Activated effector memory CD4-positive, alpha-beta T cell treated with anti-CD3 and anti-CD28 coated beads, Interleukin-2, amount 50 U/mL, for 16 hours (primary cell): Measurements from ENCODE around the gene ASPDH.

Experiments
- DNase-seq: peaks from one replicate; pipeline ENCODE4 v3.0.0-alpha.2; 2020

The ASPDH gene

DNA sequence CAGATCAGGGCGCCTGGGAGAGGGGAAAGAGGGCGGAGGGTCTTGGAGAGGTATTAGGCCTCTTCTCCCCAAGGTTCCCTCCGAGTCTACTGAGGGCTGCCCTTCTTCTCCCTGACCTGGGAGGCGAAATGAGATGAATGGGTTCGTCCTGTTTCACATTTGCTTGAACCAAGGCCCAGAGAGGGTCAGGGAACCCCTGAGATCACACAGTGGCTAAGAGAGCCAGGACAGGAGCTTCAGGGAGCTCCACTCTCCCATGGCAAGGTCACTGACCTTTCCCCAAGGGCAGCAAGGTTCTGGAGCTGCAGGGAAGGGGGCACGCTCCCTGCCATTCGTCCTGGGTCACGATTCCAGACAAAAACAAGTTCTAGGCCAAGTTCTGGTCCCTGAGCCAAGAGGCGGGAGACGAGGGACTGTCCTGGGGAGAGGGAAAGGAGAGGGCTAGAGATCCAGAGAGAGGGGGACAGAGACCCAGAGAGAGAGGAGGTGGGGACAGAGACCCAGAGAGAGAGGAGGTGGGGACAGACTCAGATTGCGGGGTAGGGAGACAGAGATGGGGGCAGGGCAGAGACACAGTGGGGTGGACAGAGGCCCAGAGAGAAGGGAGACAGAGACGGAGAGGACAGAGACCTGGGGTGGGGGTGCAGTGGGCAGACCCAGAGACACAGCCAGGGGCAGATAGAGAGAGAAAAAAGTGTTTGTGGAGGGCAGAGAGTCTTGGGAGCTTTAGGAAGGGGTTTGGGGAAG, 541 bp downstream of the ASPDH start:
- peak; percentile 50 for DNase-seq

DNA sequence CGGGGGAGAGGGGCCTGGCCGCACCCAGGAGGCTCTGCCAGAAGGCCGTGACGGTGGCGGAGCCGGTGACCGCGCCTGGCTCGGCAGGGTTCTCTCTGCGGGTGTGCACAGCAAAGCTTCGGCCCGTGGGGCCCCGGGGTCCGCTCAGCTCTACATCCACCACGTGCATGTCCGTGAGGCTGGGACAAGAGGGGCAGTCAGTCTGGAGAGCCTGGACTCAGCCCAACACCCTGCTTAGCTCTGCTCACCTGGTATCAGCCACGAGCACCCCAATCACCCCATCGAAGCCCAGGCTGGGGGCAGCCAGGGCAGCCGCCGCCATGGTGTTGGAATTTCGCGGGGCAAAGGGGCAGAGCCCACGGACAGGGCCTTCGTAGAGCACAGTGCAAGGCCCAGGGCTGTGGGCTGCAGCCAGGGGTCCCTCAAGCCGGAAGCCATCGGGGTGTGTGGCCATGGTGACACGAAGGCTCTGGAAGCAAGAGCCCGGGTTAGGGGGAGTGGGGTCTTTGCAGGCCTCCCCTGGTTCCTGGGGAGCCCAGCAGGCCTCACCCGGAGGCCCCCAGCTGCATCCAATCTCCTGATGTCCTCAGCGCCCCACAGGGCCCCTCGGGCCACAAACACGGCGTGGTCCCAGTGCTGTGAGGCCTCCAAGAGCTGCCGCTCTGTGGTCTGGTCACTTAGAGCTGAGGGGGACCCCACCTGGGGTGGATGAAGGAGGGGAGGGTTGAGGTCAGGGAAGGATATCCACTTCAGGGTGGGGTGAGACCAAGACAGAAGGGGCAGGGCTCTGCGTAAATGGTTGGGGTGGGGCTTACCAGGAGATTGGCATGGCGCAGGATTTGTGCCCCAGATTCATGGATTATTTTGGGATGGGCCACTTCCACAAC, 1.4 kb downstream of the ASPDH start:
- DNase-seq: peak; percentile 62

DNA sequence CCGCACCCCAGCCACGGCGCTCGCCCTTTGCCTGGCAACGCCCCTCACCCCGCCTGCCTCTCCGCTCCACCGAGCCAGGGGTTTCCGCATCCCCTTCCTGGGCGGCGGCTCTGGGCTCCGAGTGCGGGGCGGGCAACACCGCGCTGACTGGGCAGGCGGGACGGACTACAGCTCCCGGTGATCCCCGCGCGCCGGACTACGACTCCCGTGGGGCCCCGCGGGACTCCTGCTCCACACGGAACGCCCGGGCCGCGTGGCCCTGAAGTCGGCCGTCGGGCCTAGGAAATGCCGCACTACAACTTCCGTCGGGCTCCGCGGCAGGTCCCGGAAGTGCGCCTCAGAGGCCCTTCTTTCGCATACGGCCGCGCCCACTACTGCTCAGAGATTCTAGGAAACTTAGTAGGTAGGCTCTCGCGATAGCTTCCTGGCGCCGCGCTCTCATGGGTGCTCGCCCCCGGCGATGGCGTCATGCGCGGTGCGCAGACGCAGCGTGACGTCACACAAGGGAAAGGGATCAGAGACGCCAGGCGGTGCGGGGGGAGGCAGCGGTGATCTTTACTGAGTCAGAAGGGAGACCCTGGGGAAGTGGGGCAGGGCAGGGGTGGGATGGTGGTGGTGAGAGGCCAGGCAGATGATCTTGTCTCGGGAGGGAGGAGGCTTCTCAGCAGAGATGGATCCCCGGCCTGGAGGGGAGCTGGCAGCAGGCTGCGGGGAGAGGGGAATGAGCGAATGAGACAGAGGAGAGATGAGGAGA, 2.5 kb downstream of the ASPDH start, which contains the start of gene JOSD2:
TSS of gene JOSD2 (minus strand) at position 123 of the 754 bp plus-strand sequence. CDS start 760 bp downstream, outside the sequence.
- DNase-seq: peak; percentile 99

DNA sequence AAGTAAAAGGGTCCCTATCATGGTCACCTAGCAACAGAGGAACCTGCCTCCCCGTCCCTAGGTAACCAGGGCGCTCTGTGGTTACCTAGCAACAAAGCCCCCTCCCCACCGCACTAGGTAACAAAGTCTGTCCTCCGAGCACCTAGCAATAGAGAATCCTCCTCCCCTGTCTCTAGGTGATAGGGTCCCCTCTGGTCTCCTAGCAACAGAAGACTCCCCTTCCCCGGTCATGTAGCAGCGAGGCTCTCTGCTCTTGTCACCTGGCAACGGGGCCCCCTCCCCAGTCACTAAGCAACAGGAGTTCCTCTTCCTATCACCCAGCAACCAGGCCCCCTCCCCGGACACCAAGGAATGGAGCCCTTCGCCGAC, 3.0 kb downstream of the ASPDH start:
- DNase-seq: no peak

DNA sequence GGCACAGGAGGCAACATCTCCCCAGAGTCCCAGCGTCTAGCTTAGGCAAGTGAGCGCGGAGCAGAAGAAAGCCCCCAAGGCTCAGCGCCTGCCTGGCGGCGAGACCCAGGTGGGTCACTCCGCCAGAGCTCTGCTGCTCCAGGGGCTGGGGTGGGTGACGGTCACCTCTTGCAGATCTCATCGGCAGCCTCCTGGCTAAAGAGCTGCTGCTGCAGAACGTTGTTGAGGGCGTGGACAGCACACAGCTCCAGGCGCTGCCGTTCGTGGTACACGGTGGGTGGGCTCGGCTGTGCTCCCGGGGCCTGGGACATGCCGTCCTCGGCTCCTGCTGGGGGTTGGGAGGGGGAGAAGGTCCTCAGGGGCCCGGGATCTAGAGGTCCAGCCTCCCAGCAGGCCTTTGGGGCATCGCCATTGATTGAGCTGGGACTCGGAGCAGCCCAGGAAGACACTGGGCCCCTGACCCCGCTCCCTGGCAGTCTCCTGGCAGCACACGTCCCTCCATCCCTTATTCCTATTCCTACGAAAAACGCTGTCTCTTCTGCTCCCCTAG, 3.5 kb downstream of the ASPDH start:
- peak; percentile 62 for DNase-seq

DNA sequence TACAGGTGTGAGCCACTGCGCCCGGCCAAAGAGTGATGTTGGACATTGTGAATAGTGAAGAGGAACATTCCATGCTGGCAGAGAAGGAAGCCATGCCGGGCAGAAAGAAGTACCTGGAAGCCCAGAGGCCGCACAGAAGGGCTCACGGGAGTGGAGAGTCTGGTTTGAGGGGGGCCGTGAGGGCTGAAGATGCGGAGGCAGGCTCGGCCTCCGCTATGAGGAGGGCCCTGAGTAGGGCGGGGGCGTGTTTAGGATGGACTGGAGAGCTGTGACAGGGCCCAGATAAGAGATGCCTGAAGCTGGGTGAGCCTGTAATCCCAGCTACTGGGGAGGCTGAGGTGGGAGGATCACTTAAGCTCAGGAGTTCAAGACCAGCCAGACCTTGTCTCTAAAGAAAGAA, 4.3 kb downstream of the ASPDH start:
- DNase-seq: peak; percentile 54

DNA sequence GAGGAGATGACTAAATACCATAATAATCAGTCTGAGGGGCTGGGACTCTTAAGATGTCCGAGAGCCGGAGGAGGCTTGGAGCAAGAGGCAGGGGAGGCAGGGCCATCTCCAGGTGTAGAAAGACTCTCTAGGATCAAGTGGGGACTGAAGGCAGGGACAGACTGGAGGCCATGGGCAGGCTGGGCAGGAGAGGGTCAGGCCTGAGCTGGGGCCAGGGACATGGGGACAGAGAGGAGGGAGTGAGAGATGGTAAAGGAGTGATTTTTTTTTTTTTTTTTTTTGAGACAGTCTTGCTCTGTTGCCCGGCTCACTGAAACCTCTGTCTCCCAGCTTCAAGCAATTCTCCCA, 4.9 kb downstream of the ASPDH start:
- DNase-seq: peak; percentile 46

DNA sequence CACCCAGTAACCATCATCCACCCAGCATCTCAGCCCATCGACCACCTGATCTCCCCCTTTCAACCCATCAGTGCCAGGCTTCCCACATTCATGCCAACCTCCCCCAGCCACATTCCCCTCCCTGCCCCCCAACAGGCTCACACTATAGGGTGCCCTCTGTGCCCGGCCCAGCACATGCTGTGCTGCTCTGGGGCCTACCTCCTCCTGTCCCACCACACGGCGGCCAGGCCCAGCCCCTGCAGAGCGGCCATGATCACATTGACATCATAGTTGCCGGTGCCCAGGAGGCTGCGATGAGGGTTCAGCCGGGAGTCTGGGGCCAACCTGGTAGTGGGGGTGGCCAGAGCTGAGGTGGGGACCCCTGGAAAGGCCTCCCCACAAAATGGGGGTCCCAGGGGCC, 6.3 kb downstream of the ASPDH start:
- DNase-seq: peak; percentile 57

DNA sequence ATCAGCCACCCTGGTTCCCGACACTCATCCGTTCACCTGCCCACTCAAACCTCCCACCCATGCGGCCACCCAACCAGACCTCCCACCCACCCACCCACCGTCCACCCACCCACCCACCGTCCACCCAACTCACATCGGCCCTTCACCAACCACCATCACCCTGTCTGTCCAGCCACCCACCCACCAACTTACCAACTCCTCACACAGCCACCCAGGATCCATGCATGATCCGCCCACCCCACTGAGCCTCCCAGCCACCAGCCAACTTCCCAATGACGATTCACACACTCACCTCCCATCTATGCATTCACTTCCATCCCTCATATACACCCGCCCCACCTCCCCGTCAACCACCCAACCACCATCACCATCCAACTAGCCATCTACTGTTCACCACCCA, 7.0 kb downstream of the ASPDH start:
- peak; percentile 48 for DNase-seq

DNA sequence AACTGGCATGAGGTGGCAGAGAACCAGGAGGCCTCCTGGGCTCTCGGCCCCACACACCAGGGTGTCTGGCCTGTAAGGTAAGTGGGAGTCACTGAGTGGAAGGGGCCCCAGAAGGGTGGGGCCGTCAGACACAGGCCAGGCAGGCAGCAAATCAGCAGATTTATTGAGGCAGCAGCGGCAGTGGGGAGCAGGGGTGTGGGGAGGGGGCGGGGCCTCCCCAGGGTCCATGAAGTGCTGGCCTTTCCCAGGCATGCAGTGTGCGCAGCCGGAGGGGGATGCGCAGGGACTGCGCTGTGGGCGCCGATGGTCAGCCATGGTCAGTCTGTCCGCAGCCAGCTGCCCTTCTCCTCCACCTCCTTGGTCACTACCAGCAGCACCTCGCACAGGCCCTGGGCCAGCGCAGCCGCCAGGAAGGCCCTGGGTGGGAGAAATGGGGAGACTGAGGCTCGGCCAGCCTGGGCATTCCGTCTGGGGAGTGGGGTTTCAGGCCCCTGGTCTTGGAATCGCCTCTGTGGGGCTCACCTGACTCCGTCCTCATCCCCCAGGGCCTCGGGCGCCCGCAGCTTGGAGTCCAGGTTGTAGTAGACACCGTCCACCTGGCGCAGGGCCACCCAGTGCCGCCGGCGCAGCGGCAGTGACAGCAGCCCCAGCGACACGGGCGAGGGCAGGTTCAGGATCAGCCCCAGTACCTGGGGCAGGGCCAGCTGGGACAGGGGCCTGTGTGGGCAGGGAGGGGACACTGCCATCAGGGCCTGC, 7.7 kb downstream of the ASPDH start:
- peak; percentile 61 for DNase-seq

DNA sequence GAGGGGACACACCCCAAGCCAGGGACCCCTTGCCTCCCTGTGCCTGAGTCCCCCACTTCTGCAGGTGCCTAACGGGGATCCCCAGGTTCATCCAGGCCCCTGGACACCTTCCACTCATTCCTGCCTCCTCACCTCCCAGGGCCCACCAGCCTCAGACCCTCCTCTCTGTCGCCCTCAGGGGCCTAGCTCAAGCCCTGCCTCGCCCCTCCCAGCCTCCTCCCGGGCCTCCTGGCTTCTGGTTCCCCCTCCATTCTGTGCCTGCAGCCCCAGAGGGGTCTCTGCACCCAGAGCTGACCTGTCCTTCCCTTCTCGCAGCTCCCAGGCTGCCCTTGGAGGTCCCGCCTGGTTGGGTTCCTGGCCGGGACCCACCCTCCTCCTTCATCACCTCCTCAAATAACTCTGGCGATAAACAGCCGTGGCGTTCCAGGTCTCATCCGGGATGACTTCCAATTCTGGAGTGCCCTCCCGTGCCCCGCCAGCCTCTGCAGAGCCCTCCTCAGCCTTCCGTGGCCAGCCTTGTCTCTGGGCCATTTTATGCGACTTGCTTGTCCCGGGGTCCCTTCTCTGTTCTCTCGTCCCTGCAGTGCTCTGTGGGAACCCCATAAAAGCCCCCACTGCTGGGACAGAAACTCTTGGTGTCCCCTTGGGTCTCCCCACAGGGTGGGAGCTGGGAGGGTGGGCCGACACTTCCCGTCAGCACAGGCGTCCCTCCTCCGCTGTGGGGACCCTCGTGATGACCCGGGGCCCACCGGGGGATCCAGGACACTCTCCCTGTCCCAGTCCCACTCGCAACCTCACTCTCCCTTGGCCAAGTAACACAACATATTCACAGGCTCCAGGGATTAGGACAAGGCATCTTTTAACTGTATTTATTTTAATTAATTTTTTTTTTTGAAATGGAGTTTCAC, 11.9 kb downstream of the ASPDH start:
- DNase-seq: peak; percentile 60

DNA sequence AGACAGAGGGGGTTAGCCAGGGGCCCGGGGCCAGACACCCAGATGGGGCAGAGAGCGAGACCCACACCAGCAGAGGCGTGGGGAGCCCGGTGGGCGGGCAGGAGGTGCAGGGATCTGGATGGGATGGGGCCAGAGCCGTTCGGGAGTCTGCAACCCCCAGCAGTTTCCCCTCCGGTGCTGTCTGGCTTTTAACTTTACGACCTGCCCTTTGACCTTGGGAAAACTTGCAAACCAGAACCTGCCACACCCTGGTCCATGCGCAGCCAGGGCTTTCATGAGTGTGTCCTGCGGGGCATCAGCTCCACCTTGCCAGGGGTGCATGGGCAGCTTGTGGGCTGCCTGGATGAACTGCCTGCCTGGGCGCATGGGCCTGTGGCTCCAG, 12.5 kb downstream of the ASPDH start:
- DNase-seq: no peak

DNA sequence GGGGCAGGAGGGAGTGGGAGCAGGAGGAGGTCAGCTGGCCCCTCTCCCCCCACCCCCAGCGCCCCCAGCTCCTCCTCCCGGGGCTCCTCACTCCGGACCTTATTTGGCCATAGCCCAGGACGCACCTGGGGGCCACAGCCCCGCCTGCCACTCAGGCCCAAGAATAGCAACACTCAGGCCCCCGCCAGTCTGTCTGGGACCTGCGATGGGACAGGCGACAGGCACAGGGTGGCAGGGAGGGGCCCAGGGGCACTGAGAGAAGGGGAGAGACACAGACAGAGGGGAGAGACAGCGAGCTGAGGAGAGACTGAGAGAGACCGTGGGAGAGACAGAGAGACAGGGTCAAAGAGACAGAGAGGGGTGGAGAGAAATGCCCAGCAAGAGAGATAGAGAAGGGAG, 13.0 kb downstream of the ASPDH start:
- peak; percentile 62 for DNase-seq

DNA sequence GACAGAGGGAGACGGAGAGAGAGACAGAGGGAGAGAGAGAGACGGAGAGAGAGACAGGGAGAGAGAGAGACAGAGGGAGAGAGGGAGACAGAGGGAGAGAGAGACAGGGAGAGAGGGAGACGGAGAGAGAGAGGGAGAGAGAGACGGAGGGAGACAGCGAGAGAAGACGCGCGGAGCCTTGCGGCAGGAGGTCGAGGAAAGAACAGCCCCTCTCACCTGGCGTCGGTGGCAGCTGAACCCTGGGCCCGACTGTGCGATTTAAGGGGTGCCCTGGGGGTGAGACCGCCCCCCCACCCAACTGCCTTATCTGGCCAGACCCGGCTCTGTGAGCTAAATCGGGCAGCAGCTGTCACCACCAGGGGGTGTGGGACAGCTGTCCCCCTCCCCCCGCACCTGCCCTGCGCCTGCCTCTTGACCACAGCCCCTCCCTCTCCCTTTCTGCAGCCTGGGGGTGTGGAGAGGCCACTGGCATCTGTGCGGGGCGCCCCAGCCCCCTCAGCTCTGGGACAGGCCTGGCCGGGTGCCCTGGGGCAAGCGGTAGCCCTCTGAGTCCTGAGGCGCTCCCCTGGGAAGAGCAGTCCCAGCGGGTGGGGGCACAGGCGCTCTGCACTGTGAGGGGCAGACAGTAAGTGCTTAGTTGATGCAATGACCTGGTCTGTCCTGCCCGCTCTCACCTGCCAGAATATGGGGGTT, 13.5 kb downstream of the ASPDH start:
- peak; percentile 62 for DNase-seq

DNA sequence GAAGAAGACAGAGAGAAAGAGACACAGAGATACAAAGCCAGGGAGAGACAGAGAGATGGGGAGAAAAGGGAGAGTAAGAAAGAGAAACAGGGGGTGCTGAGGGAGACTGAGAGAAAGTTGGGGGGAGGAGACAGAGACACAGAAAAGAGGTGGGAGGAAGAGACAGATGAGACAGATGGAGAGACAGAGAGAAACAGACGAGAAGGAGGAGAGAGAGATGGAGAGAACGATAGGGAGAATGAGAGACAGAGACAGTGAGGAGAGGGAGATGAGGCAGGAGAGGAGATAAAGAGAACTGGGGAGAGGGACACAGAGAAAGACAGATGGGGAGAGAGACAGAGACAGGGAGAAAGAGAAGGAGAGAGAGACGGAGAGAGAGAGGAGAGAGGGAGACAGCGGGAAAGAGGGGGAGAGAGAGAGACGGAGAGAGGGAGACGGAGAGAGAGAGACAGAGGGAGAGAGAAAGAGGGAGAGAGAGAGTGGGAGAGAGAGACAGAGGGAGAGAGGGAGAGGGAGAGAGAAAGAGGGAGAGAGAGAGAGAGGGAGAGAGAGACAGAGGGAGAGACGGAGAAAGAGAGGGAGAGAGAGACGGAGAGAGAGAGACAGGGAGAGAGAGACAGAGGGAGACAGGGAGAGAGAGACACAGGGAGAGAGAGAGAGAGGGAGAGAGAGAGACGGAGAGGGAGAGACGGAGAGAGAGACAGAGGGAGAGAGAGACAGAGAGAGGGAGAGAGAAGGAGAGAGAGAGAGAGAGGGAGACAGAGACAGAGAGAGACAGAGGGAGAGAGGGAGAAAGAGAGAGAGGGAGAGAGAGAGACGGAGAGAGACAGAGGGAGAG, 15.3 kb downstream of the ASPDH start:
- no peak for DNase-seq

DNA sequence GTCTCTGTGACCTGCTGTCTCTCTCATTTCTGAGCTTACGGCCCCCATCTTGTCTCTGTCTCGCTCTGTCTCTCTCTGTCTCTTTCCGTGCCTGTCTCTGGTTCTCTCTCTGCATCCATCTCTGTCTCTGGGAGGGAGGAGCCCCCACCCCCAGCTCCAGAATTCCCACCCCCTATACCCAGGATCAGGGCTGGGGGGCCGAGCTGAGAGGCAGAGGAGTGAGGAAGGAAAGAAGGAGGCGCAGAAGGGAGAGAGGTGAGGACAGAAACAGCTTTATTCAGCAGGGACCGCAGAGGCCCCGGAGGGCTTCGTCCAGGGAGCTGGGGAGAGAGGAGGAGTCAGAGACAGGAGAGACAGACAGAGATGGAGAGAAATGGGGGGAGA, 16.7 kb downstream of the ASPDH start:
- peak; percentile 10 for DNase-seq

DNA sequence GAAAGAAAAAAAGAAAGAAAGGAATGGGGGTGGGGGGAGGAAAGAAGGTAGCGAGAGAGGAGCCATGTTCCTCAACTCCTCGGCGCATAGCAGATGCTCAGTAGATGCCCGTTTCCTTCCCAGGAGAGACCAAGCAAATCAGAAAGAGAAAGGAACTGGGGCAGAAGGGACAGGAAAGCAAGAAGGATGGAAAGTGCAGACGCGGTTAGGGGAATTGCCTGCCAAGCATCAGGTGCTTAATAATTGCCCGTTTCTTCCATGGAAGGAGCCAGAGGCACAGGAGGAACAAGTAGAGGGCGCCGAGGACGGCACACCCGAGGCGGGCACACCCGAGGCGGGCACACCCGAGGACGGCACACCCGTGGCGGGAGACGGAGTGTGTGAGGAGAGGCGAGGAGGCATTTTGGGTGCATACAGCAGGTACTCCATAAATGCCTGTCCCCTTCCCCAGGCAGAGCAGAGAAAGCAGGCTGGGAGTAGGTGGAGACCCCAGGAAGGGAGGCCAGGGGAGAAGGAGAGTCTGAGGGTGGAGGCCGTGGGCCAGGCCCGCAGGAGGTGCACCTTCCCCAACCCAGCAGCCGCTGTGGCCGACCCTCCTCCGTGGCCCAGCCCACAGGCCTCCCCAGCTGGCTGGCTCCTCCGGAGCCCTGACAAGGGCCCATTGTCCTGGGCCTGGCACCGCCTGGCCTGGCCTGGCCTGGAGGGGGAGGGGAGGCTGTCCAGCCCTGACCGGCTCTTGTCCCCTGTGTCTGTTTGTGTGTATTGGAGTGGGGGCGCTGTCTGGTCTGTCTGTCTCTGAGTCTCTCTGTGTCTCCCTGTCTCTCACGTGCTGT, 17.3 kb downstream of the ASPDH start:
- peak; percentile 52 for DNase-seq

DNA sequence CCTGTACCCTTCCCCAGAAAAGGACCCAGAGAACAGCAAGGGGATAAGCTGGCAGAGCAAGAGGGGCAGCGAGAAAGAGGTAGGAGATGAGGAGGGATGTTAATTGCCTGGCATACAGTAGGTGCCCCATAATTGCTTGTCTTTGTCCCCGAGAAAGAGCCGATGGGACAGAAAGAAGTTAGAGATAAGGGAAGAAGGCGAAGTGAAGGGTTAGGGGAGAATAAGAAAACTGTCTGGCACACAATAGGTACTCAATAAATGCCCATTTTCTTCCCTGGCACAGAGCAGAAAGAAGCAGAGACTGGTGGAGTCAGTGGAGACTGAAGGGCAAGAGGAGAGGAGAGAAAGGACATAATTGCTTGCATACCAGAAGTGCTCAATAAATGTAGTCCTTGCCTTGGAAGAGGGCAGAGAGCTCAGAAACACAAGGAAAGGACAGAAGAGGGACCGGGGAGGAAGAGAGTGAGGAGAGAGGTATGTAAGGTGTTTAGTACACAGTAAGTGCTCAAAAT, 18.6 kb downstream of the ASPDH start:
- peak; percentile 8 for DNase-seq
